H9 (cell line): ENCODE results near the gene HSDL2. TPM values are rescaled to one million over a fixed set of nuclear protein-coding genes. Genes with fewer than 3 reads are reported as not detected.

ENCODE experiments used
- DNase-seq: peaks from one replicate; pipeline ENCODE4 v3.0.0-alpha.2; 2017
- H2AFZ ChIP-seq: one replicate; pipeline ENCODE4 v1.6.1; 2013; ENCODE audit warnings: mild to moderate bottlenecking, low read length, control low read depth, moderate library complexity
- H2AK5ac ChIP-seq: 2 replicates; pipeline ENCODE4 v1.6.1; 2013; ENCODE audit warnings: low read length, control low read depth, mixed read lengths; ENCODE audit not compliant: insufficient read length
- H2BK120ac ChIP-seq: one replicate; pipeline ENCODE4 v1.6.1; 2013; ENCODE audit warnings: low read depth, mild to moderate bottlenecking, low read length, control low read depth, inconsistent platforms; ENCODE audit not compliant: poor library complexity, severe bottlenecking
- H2BK12ac ChIP-seq: 2 replicates; pipeline ENCODE4 v1.6.1; 2013; ENCODE audit warnings: low read length, control low read depth, mixed read lengths, low read depth; ENCODE audit not compliant: insufficient read length
- H2BK15ac ChIP-seq: 2 replicates; pipeline ENCODE4 v1.6.1; 2013; ENCODE audit warnings: low read depth, low read length, control low read depth
- H2BK20ac ChIP-seq: one replicate; pipeline ENCODE4 v1.6.1; 2013; ENCODE audit warnings: low read depth, mild to moderate bottlenecking, low read length, control low read depth, inconsistent platforms; ENCODE audit not compliant: poor library complexity, severe bottlenecking
- H2BK5ac ChIP-seq: 2 replicates; pipeline ENCODE4 v1.6.1; 2013; ENCODE audit warnings: low read length, control low read depth, mixed read lengths; ENCODE audit not compliant: insufficient read length
- H3K14ac ChIP-seq: 2 replicates; pipeline ENCODE4 v1.6.1; 2013; ENCODE audit warnings: low read length, control low read depth; ENCODE audit not compliant: insufficient read depth
- H3K18ac ChIP-seq: 2 replicates; pipeline ENCODE4 v1.6.1; 2013; ENCODE audit warnings: low read depth, mild to moderate bottlenecking, mixed read lengths, low read length, control low read depth; ENCODE audit not compliant: insufficient read length
- H3K23ac ChIP-seq: 2 replicates; pipeline ENCODE4 v1.6.1; 2013; ENCODE audit warnings: low read length, control low read depth, mixed read lengths, low read depth; ENCODE audit not compliant: insufficient read length
- H3K23me2 ChIP-seq: 2 replicates; pipeline ENCODE4 v1.6.1; 2013; ENCODE audit warnings: low read depth, mild to moderate bottlenecking, mixed read lengths, low read length, control low read depth; ENCODE audit not compliant: insufficient read length, poor library complexity, severe bottlenecking
- H3K27ac ChIP-seq: 2 replicates; pipeline ENCODE4 v1.5.1; 2013; ENCODE audit warnings: low read length, control low read depth, mixed read lengths, low read depth; ENCODE audit not compliant: insufficient read length
- H3K27me3 ChIP-seq: 2 replicates; pipeline ENCODE4 v1.6.1; 2013; ENCODE audit warnings: low read length, control low read depth, inconsistent platforms; ENCODE audit not compliant: insufficient read depth
- H3K4ac ChIP-seq: 2 replicates; pipeline ENCODE4 v1.6.1; 2013; ENCODE audit warnings: low read depth, mild to moderate bottlenecking, control low read depth, inconsistent platforms, low read length, moderate library complexity
- H3K4me1 ChIP-seq: 2 replicates; pipeline ENCODE4 v1.6.1; 2013; ENCODE audit warnings: low read length, control low read depth, inconsistent platforms; ENCODE audit not compliant: insufficient read depth
- H3K4me2 ChIP-seq: 2 replicates; pipeline ENCODE4 v1.6.1; 2013; ENCODE audit warnings: low read length, control low read depth, mixed read lengths; ENCODE audit not compliant: insufficient read length, insufficient read depth
- H3K56ac ChIP-seq: 2 replicates; pipeline ENCODE4 v1.6.1; 2013; ENCODE audit warnings: low read depth, mild to moderate bottlenecking, mixed read lengths, low read length, control low read depth; ENCODE audit not compliant: insufficient read length
- H3K79me1 ChIP-seq: 2 replicates; pipeline ENCODE4 v1.6.1; 2013; ENCODE audit warnings: low read depth, mild to moderate bottlenecking, moderate library complexity, low read length, control low read depth, inconsistent platforms; ENCODE audit not compliant: insufficient read depth, poor library complexity, severe bottlenecking
- H3K79me2 ChIP-seq: 2 replicates; pipeline ENCODE4 v1.6.1; 2013; ENCODE audit warnings: low read length, control low read depth, inconsistent platforms; ENCODE audit not compliant: insufficient read depth
- H3K9ac ChIP-seq: 2 replicates; pipeline ENCODE4 v1.6.1; 2013; ENCODE audit warnings: low read length, control low read depth, mixed read lengths; ENCODE audit not compliant: insufficient read length; ENCODE audit errors: extremely low read depth
- H3K9me3 ChIP-seq: one replicate; pipeline ENCODE4 v1.6.1; 2013; ENCODE audit warnings: low read depth, low read length, inconsistent platforms; ENCODE audit not compliant: control insufficient read depth
- H3T11ph ChIP-seq: one replicate; pipeline ENCODE4 v1.6.1; 2013; ENCODE audit warnings: mild to moderate bottlenecking, low read length, control low read depth, inconsistent platforms
- H4K20me1 ChIP-seq: one replicate; pipeline ENCODE4 v1.6.1; 2013; ENCODE audit not compliant: control insufficient read depth, insufficient read length, insufficient read depth
- H4K5ac ChIP-seq: 2 replicates; pipeline ENCODE4 v1.6.1; 2013; ENCODE audit warnings: low read depth, mild to moderate bottlenecking, mixed read lengths, low read length, control low read depth; ENCODE audit not compliant: insufficient read length
- H4K8ac ChIP-seq: replicated peaks from 2 replicates; pipeline ENCODE4 v1.6.1; 2013; ENCODE audit warnings: low read length, control low read depth, mixed read lengths, low read depth; ENCODE audit not compliant: insufficient read length
- H4K91ac ChIP-seq: 2 replicates; pipeline ENCODE4 v1.6.1; 2013; ENCODE audit warnings: low read depth, mild to moderate bottlenecking, moderate library complexity, mixed read lengths, low read length, control low read depth; ENCODE audit not compliant: insufficient read length
- H3K27ac Mint-ChIP-seq, 3 experiments: 2 replicates in 2 of 3; 3 replicates in 1 of 3; pipeline ENCODE4 v1.8.0; 2020 to 2021; ENCODE audit warnings: mixed read lengths in 3 of 3, mild to moderate bottlenecking in 1 of 3, moderate library complexity in 1 of 3
- H3K27me3 Mint-ChIP-seq: 2 replicates; pipeline ENCODE4 v1.8.0; 2021; ENCODE audit warnings: low read depth, mild to moderate bottlenecking, moderate library complexity, mixed read lengths
- H3K36me3 Mint-ChIP-seq, 3 experiments: 2 replicates in 2 of 3; 3 replicates in 1 of 3; pipeline ENCODE4 v1.8.0; 2020 to 2021; ENCODE audit warnings: low read depth in 3 of 3, mixed read lengths in 3 of 3; ENCODE audit not compliant: insufficient read depth in 1 of 3
- H3K4me1 Mint-ChIP-seq, 2 experiments: 2 replicates each; pipeline ENCODE4 v1.8.0; 2020; ENCODE audit warnings: mixed read lengths in 2 of 2
- H3K4me3 Mint-ChIP-seq, 2 experiments: 2 replicates in 1 of 2; 3 replicates in 1 of 2; pipeline ENCODE4 v1.8.0; 2020 to 2021; ENCODE audit warnings: mild to moderate bottlenecking in 2 of 2, mixed read lengths in 2 of 2, moderate library complexity in 1 of 2
- H3K9me3 Mint-ChIP-seq, 2 experiments: 2 replicates in 1 of 2; 3 replicates in 1 of 2; pipeline ENCODE4 v1.8.0; 2020; ENCODE audit warnings: mild to moderate bottlenecking in 2 of 2, mixed read lengths in 2 of 2, moderate library complexity in 1 of 2
- WGBS: extraction: QIAGEN DNeasy Blood & Tissue Kit; methylation state at CpG from one replicate; pipeline ENCODE4 v1.1.7; 2013; ENCODE audit warnings: missing lambda C conversion rate, low lambda C conversion rate, mixed read lengths; ENCODE audit not compliant: insufficient read length; ENCODE audit errors: extremely low coverage; 5-methylcytosine and 5-hydroxymethylcytosine counted together
- total RNA-seq: library from RNA; stranded (reverse); gene quantifications from 2 replicates; pipeline ENCODE4 v1.2.1, GENCODE V29; 2021
- TF ChIP-seq, protein P1 (sequence below): fragments of 200-600 bp; sonication (generic); conservative IDR thresholded peaks from 3 replicates; pipeline ENCODE4 v1.8.0; 2021; ENCODE audit warnings: antibody characterized with exemption, mild to moderate bottlenecking

The HSDL2 gene
- total RNA-seq, 1 experiment from 2014 or later: 16.6 TPM

DNA sequence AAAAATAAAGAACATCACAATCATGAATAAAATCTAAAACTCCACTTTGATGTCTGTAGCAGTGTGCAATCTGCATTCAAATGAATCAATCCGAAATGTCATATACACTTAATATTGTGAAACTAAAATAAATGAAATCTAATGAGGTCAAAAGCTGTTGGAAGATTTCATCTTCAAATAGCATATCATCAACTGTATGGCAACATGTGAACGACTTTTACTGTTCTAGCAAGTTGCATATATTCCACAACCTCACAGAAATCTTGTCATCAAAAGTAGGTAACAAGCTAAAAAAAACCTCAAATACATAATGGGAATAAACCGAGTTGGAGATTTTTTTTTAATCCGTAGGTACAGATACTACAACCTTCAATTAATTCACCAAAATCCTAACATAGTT, 47.7 kb upstream of the HSDL2 start:
- 0 out of 2 replicates have a peak, but pooled peaks cover 2% of the 10 kb centered on the region for H3K4me1 ChIP-seq
- WGBS: no CpG with 5 or more reads among the region's 4 CpGs
- no peak for DNase-seq
- no peak overlapping the region for H4K8ac ChIP-seq
- peaks cover 0 to 1% (median 0%) of the 10 kb centered on the region in 3 experiments; a peak in 1 of 7 replicates for H3K36me3 Mint-ChIP-seq
- H3K23me2 ChIP-seq: peaks cover 3% of the 10 kb centered on the region
- H2BK12ac ChIP-seq: no peak overlapping the region
- no peak overlapping the region for H3K23ac ChIP-seq
- H3K27ac Mint-ChIP-seq: peak overlapping the region; percentile 84 to 95 (median 93); a peak in 6 of 7 replicates
- peaks cover 18% of the 10 kb centered on the region; the same call in 1 of the 2 replicates for H3K79me2 ChIP-seq
- H2BK120ac ChIP-seq: no peak overlapping the region
- H3T11ph ChIP-seq: no peak overlapping the region
- H3K9me3 ChIP-seq: no peaks in the 10 kb centered on the region
- no peaks in the 10 kb centered on the region for H3K27me3 ChIP-seq
- no peak overlapping the region for H3K4ac ChIP-seq
- TF ChIP-seq, protein P1, sequence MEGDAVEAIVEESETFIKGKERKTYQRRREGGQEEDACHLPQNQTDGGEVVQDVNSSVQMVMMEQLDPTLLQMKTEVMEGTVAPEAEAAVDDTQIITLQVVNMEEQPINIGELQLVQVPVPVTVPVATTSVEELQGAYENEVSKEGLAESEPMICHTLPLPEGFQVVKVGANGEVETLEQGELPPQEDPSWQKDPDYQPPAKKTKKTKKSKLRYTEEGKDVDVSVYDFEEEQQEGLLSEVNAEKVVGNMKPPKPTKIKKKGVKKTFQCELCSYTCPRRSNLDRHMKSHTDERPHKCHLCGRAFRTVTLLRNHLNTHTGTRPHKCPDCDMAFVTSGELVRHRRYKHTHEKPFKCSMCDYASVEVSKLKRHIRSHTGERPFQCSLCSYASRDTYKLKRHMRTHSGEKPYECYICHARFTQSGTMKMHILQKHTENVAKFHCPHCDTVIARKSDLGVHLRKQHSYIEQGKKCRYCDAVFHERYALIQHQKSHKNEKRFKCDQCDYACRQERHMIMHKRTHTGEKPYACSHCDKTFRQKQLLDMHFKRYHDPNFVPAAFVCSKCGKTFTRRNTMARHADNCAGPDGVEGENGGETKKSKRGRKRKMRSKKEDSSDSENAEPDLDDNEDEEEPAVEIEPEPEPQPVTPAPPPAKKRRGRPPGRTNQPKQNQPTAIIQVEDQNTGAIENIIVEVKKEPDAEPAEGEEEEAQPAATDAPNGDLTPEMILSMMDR: no peak
- peak overlapping the region; percentile 90 to 92 for H3K4me3 Mint-ChIP-seq
- H2AK5ac ChIP-seq: no peak overlapping the region
- H2BK5ac ChIP-seq: no peak overlapping the region
- peaks cover 4% of the 10 kb centered on the region for H3K79me1 ChIP-seq
- H3K9me3 Mint-ChIP-seq: no peaks in the 10 kb centered on the region; a peak in 1 of 5 replicates
- H3K4me1 Mint-ChIP-seq: peaks cover 21 to 28% of the 10 kb centered on the region in 2 experiments
- H2BK20ac ChIP-seq: no peak overlapping the region
- H2BK15ac ChIP-seq: no peak overlapping the region
- H4K91ac ChIP-seq: no peak overlapping the region
- no peak overlapping the region for H3K27ac ChIP-seq
- no peaks in the 10 kb centered on the region for H3K27me3 Mint-ChIP-seq
- H3K4me2 ChIP-seq: peak overlapping the region; percentile 69
- H3K18ac ChIP-seq: no peak overlapping the region
- no peaks in the 10 kb centered on the region for H4K20me1 ChIP-seq
- H2AFZ ChIP-seq: no peak overlapping the region
- no peak overlapping the region for H3K56ac ChIP-seq
- H3K14ac ChIP-seq: no peak overlapping the region
- peak overlapping the region; percentile 83 for H3K9ac ChIP-seq
- no peak overlapping the region for H4K5ac ChIP-seq
